Pericardium fibroblast (primary cell): ENCODE results near the gene SSX3. TPM values are rescaled to one million over a fixed set of nuclear protein-coding genes. Genes with fewer than 3 reads are reported as not detected.

ENCODE experiments used
- total RNA-seq: library from RNA; depleted of rRNA; stranded (reverse); fragments of >200 nt; gene quantifications from 2 replicates; pipeline ENCODE4 v1.2.3, GENCODE V29; 2015

The SSX3 gene
- not detected in 2 replicates for total RNA-seq

DNA sequence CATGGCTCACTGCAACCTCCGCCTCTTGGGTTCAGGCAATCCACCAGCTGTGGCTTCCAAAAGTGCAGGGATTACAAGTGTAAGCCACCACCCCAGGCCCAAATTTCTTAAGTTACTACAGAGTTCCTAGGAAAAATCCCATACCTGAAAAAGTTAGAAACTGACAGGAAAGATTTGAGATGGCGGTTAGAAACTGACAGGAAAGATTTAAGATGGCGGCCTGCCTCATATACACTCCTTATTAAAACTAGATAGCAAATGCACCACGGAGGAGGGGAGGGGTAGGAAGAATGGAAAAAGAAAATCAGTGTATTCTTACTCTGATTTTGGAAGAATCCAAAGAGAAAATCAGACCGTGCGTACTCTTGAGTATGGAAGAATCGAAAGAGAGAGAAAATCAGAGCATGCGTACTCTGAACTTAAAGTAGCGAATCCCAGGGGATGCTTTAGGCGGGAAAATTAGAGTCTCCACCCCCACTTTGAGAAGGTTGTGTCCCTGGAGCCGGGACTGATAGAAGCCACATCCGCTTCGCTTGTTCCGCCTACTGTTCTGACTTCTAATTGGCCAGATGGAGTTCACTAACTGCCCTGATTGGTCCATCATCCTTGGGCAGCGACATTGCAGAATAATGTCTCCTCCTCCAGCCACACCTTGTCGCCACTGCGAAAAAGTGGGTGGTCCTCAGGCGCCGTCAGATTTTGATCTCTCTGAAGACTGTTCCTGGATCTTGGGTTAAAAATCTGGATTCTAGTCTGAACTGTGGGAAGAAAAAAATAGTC is at the start of gene SSX3:
TSS of gene SSX3 (minus strand) at position 389 of the 780 bp plus-strand sequence. CDS start 1,454 bp downstream, outside the sequence.

DNA sequence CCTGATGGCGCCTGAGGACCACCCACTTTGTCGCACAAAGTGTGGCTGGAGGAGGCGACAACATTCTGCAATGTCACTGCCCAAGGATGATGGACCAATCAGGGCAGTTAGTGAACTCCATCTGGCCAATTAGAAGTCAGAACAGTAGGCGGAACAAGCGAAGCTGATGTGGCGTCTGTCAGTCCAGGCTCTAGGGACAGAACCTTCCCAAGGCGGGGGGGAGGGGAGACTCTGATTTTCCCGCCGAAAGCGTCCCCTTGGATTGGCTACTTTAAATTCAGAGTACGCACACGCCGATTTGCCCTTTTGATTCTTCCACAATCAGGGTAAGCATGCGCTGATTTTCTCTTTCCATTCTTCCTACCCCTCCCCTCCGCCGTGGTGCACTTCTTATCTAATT is 26.7 kb upstream of the SSX3 start, which contains the start of gene SSX4:
TSS of gene SSX4 (plus strand) at position 301 of the 400 bp plus-strand sequence. CDS start 515 bp downstream, outside the sequence.

Other genes with a start within 250 kb of the SSX3 start
- gene SPACA5B, start 226.1 kb downstream of the SSX3 start, total RNA-seq = not detected in 2 replicates
- not detected in 2 replicates for gene SSX5, start 159.9 kb downstream of the SSX3 start, total RNA-seq
- not detected in 2 replicates for gene SSX1, start 101.3 kb downstream of the SSX3 start, total RNA-seq
- gene SSX4, start 26.8 kb upstream of the SSX3 start, total RNA-seq = not detected in 2 replicates
- not detected in 2 replicates for gene SSX4B, start 55.3 kb upstream of the SSX3 start, total RNA-seq
- 7.7 and 12.6 TPM in 2 replicates for gene SLC38A5, start 113.6 kb upstream of the SSX3 start, total RNA-seq
- 36.3 and 56.7 TPM in 2 replicates for gene FTSJ1, start 119.5 kb upstream of the SSX3 start, total RNA-seq
- 12.3 and 25.0 TPM in 2 replicates for gene PORCN, start 152.3 kb upstream of the SSX3 start, total RNA-seq
- 35.2 and 87.9 TPM in 2 replicates for gene EBP, start 165.1 kb upstream of the SSX3 start, total RNA-seq
- 5.2 and 11.6 TPM in 2 replicates for gene TBC1D25, start 183.0 kb upstream of the SSX3 start, total RNA-seq
- gene RBM3, start 217.8 kb upstream of the SSX3 start, total RNA-seq = 174 and 295 TPM in 2 replicates
- 73.4 and 102 TPM in 2 replicates for gene WDR13, start 240.8 kb upstream of the SSX3 start, total RNA-seq